Natural killer cell (primary cell): Measurements from ENCODE around the gene KRTAP1-5. TPM values are rescaled to one million over a fixed set of nuclear protein-coding genes. Genes with fewer than 3 reads are reported as not detected.

Experiments
- ATAC-seq, 3 donors: fragments of 150-1000 bp in 2 of 3; fragments of 200-7000 bp in 1 of 3; cut with Tn5 transposase; 1 replicate in 1 of 3; 2 replicates in 2 of 3; pipeline ENCODE4 v1.10.0; 2021; ENCODE audit warnings: mild to moderate bottlenecking in 2 of 3, moderate library complexity in 2 of 3
- DNase-seq, 2 donors: peaks; one replicate each; pipeline versions ENCODE4 v3.0.0 to v3.0.0-alpha.2; 2013 to 2021; ENCODE audit warnings: mixed read lengths in 1 of 2
- H3K27ac ChIP-seq: one replicate; pipeline ENCODE4 v1.5.1; 2013; ENCODE audit warnings: mild to moderate bottlenecking, low read length
- H3K27me3 ChIP-seq: one replicate; pipeline ENCODE4 v1.6.1; 2013; ENCODE audit warnings: low read length; ENCODE audit not compliant: control insufficient read depth, insufficient read depth
- H3K36me3 ChIP-seq: one replicate; pipeline ENCODE4 v1.6.1; 2013; ENCODE audit warnings: low read length; ENCODE audit not compliant: control insufficient read depth, insufficient read depth
- H3K4me1 ChIP-seq: one replicate; pipeline ENCODE4 v1.6.1; 2013; ENCODE audit warnings: low read length; ENCODE audit not compliant: control insufficient read depth, insufficient read depth
- H3K4me3 ChIP-seq: one replicate; pipeline ENCODE4 v1.5.1; 2013; ENCODE audit warnings: low read length
- H3K9me3 ChIP-seq: one replicate; pipeline ENCODE4 v1.6.1; 2013; ENCODE audit warnings: low read length; ENCODE audit not compliant: control insufficient read depth, insufficient read depth
- H3K27ac Mint-ChIP-seq, 2 donors: one replicate each; pipeline ENCODE4 v1.8.0; 2022; ENCODE audit warnings: mild to moderate bottlenecking in 2 of 2, mixed read lengths in 2 of 2, moderate library complexity in 1 of 2
- H3K27me3 Mint-ChIP-seq, 2 donors: one replicate each; pipeline ENCODE4 v1.8.0; 2022; ENCODE audit warnings: low read depth in 2 of 2, mixed read lengths in 2 of 2
- H3K36me3 Mint-ChIP-seq: one replicate; pipeline ENCODE4 v1.8.0; 2022; ENCODE audit warnings: mixed read lengths
- H3K4me1 Mint-ChIP-seq, 2 donors: one replicate each; pipeline ENCODE4 v1.8.0; 2022; ENCODE audit warnings: mixed read lengths in 2 of 2
- H3K4me3 Mint-ChIP-seq: one replicate; pipeline ENCODE4 v1.8.0; 2022; ENCODE audit warnings: mild to moderate bottlenecking, moderate library complexity, mixed read lengths
- H3K9me3 Mint-ChIP-seq, 2 donors: one replicate each; pipeline ENCODE4 v1.8.0; 2022; ENCODE audit warnings: mixed read lengths in 2 of 2
- CTCF ChIP-seq: fragments of 200-600 bp; IDR thresholded peaks from one replicate; pipeline ENCODE4 v1.8.0; 2022; ENCODE audit warnings: antibody characterized with exemption
- WGBS: methylation state at CpG from one replicate; pipeline ENCODE4 v1.1.7; 2013; ENCODE audit warnings: missing lambda C conversion rate; ENCODE audit not compliant: insufficient coverage; 5-methylcytosine and 5-hydroxymethylcytosine counted together
- intact Hi-C: fragments of 100-400 bp; cut with micrococcal nuclease; formaldehyde crosslinking; loops from one replicate; pipeline ENCODE4 v1.14.2; 2022
- total RNA-seq, 4 donors: library from RNA; stranded (reverse); fragments of 120-200 nt in 1 of 4; gene quantifications; one replicate each; pipeline versions ENCODE4 v1.2.3 to v1.2.4, GENCODE V29; 2013 to 2022

KRTAP1-5 gene
- total RNA-seq, 3 donors from 2014 or later (not counting 1 experiment from before 2014, with no cell fraction given), result not detected

- peaks cover 16 to 18% of the 10 kb centered on the region in 2 donors for H3K27me3 Mint-ChIP-seq
- TF ChIP-seq CTCF, result no peak
- H3K27ac Mint-ChIP-seq, result no peak overlapping the region
- DNase-seq (no peak), ATAC-seq (no peak)
- H3K4me3 Mint-ChIP-seq, result no peak overlapping the region
- 59% methylated on average over 3 of the region's 3 CpGs for WGBS
- Histone ChIP-seq H3K4me1 (no peaks in the 10 kb centered on the region), H3K9me3 (no peaks in the 10 kb centered on the region), H3K27ac (no peak overlapping the region), H3K36me3 (no peaks in the 10 kb centered on the region), H3K4me3 (no peak overlapping the region), H3K27me3 (no peaks in the 10 kb centered on the region)
- no peaks in the 10 kb centered on the region for H3K36me3 Mint-ChIP-seq
- no peaks in the 10 kb centered on the region for H3K9me3 Mint-ChIP-seq
- no peaks in the 10 kb centered on the region for H3K4me1 Mint-ChIP-seq
- intact Hi-C loops, result no loop called here
Observed at GRCh38 chr17:41018541-41018940, 8.5 kb downstream of the KRTAP1-5 start.

- intact Hi-C loops, result no loop called here
- 83% methylated on average over 13 of the region's 13 CpGs for WGBS
- H3K36me3 ChIP-seq, result no peaks in the 10 kb centered on the region
- H3K4me3 ChIP-seq, result no peak overlapping the region
- no peaks in the 10 kb centered on the region for H3K36me3 Mint-ChIP-seq
- H3K4me1 Mint-ChIP-seq, result no peaks in the 10 kb centered on the region
- no peak overlapping the region for H3K4me3 Mint-ChIP-seq
- ATAC-seq (no peak), DNase-seq (no peak)
- H3K4me1 ChIP-seq, result no peaks in the 10 kb centered on the region
- H3K27ac Mint-ChIP-seq, result no peak overlapping the region
- H3K27me3 ChIP-seq, result no peaks in the 10 kb centered on the region
- H3K27ac ChIP-seq, result no peak overlapping the region
- peaks cover 13 to 17% of the 10 kb centered on the region in 2 donors for H3K27me3 Mint-ChIP-seq
- H3K9me3 ChIP-seq, result no peaks in the 10 kb centered on the region
- TF ChIP-seq CTCF, result no peak
- no peaks in the 10 kb centered on the region for H3K9me3 Mint-ChIP-seq
Observed at GRCh38 chr17:41016578-41017215, 10.3 kb downstream of the KRTAP1-5 start.

GRCh38 chr17:41015454-41015853, 11.6 kb downstream of the KRTAP1-5 start:
- Mint-ChIP-seq H3K4me3 (no peak overlapping the region), H3K9me3 (no peaks in the 10 kb centered on the region), H3K36me3 (no peaks in the 10 kb centered on the region), H3K27ac (no peak overlapping the region), H3K4me1 (no peaks in the 10 kb centered on the region), H3K27me3 (peaks cover 19 to 24% of the 10 kb centered on the region in 2 donors)
- H3K27me3 ChIP-seq, result no peaks in the 10 kb centered on the region
- H3K4me3 ChIP-seq, result no peak overlapping the region
- 71% methylated on average over 6 of the region's 7 CpGs for WGBS
- no peaks in the 10 kb centered on the region for H3K9me3 ChIP-seq
- no peaks in the 10 kb centered on the region for H3K4me1 ChIP-seq
- ATAC-seq (no peak), DNase-seq (no peak)
- no peak overlapping the region for H3K27ac ChIP-seq
- intact Hi-C loops, result no loop called here
- TF ChIP-seq CTCF, result no peak
- no peaks in the 10 kb centered on the region for H3K36me3 ChIP-seq

GRCh38 chr17:41013606-41014005, 13.4 kb downstream of the KRTAP1-5 start:
- TF ChIP-seq CTCF, result no peak
- H3K9me3 ChIP-seq, result no peaks in the 10 kb centered on the region
- 76% methylated on average over 1 of the region's 1 CpG for WGBS
- ATAC-seq (no peak), DNase-seq (no peak)
- H3K27me3 ChIP-seq, result no peaks in the 10 kb centered on the region
- peaks cover 22 to 24% of the 10 kb centered on the region in 2 donors for H3K27me3 Mint-ChIP-seq
- H3K27ac ChIP-seq, result no peak overlapping the region
- no peaks in the 10 kb centered on the region for H3K36me3 Mint-ChIP-seq
- H3K4me3 Mint-ChIP-seq, result no peak overlapping the region
- H3K4me3 ChIP-seq, result no peak overlapping the region
- H3K9me3 Mint-ChIP-seq, result no peaks in the 10 kb centered on the region
- H3K4me1 Mint-ChIP-seq, result no peaks in the 10 kb centered on the region
- intact Hi-C loops, result no loop called here
- no peak overlapping the region for H3K27ac Mint-ChIP-seq
- H3K36me3 ChIP-seq, result no peaks in the 10 kb centered on the region
- H3K4me1 ChIP-seq, result no peaks in the 10 kb centered on the region
